NCI-H1436 (cell line): ENCODE measurements around the gene SLIT3.

Experiments
- DNase-seq: peaks from one replicate; lab custom pipeline; 2025; lab: John Stamatoyannopoulos, UW

Gene SLIT3

DNA sequence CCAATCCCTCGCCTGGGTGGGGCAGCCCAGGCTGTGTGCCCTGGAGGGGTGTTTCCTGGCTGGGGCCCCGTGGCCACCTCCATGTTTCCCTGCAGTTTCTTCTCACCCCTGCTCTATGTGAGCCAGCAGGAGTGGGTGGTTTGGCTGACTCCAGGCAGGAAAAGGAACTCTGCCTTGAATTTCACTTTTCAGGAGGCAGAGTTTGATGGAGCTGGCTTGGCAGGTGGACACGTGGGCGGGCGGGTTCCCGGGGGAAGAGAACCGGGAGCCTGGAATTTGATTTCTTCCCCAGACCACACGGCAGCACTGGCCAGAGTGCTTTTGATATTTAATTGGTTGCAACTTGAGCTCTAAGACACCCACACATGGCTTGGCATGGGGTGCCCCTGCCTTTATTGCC lies 601.9 kb downstream of the SLIT3 start:
- no peak for DNase-seq

DNA sequence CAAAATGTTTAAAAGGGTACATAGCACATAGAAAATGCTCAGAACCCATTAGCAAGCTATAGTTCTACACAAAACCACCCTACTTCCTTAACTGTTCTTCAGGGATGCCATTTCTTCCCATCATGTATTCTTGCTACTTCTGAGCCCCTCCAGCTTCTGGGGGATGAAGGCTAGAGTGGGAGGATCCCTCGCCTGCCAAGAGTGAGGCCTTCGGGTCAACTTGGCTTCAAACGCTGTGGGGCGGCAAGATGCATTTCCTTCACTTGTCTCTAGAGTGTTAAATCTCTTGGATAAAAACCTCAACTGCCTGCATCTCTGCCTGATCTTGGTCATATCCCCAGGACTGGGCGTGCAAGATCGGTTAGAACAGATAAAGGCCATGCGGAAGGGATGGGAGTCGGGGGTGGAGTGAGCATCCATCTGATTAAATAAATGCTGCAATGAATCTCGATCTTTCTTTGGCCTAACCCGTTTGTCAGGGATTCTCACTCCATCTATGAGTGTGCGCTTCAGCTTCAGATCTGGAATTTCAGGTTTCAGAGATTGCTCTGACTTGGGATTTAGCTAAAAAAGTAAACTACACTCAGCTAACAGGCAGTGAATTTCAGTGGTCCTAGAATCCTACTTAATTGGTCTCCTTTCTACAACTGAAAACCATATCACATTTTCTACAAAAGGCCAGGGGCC lies 603.8 kb downstream of the SLIT3 start:
- DNase-seq = no peak

DNA sequence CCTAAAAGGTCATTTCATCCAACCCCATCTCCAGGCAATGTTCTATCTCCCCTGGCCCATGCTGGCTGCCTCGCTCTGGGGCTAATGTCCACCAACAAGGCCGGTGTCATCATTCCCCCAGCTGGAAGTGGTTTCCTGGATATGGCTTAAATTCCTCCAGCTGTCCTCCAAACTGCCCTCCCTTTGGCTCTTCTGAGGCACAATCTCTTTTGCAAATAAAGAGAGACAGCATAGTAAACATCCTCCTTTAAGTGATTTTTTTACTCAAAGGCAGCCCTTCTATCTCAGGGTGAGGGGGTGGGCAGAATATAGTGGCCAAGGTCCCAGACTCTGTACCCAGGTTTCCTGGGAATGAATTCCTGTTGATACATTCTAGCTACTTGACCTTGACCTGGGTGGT lies 604.3 kb downstream of the SLIT3 start:
- no peak for DNase-seq

DNA sequence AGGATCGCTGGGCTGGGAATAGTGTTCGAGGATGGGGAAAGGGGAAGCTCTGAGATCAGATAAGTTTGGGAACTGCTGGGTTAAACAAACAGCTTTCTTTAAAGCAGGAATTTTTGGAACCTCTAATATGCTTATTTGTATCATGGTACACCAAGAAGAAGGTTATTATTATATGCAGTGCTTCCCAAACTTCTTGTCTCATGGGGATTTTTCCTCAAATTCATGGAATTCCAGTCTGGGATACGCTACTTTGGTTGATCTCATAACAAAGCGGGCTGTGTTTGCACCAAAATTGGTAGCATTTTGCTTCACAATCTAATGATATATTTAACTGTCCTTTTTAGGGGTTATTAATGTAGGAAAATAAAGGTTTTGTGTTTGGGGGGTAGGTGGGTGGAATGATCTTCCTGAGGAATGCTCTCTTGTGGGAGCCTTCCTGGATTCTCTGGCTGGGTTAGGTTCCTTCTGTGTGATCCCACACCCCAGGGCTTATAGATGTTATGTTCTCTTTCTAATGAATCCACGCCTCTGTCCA lies 605.6 kb downstream of the SLIT3 start:
- DNase-seq = no peak

DNA sequence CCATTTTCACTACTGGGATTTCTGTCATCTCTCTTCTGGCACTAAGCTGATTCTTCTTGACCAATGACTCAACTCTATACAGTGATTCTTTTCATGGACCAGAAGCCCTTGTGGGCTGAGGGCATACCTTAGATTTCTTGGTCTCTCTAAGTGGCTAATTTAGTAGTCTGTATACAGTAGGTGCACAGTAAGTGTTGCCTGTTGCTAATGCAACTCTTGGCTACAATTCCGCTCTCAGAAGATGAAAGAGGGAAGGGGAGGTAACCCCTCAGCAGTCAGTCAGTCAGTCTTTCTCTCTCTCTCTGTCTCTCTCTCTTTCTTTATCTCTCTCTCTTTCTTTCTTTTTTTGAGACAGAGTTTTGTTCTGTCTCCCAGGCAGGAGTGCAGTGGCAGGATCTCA lies 606.6 kb downstream of the SLIT3 start:
- DNase-seq = no peak

DNA sequence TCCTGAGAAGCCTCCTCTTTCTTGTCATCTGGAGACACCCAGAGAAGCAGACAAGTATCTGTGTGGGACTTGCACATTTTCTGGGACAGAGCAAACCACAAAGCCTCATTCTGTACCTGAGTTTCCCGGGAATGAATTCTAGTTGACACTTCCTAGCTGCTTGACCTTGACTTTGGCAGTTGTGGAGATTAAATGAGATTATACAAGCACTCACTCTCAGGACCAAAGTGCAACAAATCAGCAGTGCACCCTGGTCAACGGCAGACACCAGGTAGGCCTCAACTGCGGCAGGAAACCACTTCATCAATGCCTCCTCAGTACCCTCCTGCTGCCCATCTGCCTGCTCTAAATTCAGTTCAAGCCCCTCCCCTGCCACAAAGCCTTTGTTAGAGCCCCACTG lies 607.1 kb downstream of the SLIT3 start:
- no peak for DNase-seq

DNA sequence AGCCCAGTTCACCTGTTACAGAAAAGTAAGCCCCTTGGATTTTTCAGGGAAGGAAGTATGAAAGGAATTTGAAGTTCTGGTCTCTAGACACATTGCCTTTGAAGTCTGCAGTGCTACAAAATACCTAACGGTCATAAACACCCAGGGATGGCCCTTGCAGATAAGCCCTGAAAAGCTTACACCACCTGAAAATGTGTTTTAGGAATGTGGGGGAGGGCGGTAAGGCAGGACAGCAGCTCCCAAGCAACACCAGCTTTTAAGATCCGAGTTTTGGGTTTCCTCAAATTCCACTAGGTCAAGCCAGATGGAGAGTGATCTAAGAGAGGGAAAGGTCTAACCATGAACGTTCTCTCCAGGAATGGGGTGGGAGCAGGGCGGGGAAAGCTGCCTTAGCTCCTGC lies 607.6 kb downstream of the SLIT3 start:
- DNase-seq = no peak

DNA sequence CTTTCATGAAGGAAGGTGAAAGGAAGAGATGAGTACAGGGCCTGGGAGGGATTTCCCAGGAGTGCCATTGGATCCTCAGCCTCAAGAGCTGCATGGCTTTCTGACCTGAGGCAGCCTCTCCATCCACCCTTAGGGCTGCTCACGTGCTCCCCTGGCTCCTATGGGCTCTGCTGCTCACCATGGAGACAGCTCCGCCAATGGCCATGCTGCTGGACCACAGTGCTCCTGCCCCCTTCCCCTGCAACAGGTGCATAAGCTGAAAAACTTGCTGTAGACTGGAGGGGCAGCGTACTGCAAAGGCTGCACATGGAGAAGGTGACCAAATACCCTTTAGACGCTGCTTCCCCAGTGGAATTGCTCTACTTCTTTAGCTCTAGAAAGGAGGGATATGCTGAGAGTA lies 609.0 kb downstream of the SLIT3 start:
- DNase-seq = no peak

DNA sequence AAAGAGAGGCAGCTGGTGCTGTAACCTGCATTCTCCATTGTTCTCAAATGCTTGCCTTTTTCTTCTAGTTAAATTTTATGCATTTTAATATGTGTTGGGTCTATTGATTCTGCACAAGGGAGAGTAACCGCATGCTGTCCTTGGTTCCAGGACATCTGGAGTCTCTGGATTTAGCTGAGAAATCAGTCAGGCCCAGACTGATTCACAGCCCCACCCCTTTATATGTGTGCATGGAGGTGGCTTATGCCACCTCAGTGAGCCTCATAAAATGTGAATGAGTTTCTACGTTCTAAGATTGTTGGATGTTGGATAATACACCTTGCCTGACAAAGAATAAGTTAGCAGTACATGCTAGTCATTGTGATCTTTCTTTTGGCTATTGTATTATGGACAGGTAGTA lies 611.7 kb downstream of the SLIT3 start:
- DNase-seq = no peak

DNA sequence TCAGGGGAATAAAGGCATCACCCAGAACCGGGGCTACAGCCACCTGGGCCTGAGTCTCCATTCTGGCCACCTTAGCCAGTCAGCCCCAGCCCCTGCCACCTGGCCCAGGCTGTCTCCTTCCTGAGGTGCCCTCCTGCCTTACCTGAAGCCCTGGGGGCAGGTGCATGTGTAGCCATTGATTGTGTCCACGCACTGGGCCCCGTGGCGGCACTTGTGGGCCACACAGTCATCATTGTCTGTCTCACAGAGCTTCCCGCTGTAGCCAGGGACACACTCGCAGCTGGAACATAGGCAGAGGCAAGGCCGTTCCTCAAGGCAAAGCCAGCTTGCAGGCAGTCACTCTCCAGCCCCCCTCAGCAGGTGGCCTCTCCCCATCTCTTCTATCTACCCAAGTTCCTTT lies 614.1 kb downstream of the SLIT3 start:
- no peak for DNase-seq

DNA sequence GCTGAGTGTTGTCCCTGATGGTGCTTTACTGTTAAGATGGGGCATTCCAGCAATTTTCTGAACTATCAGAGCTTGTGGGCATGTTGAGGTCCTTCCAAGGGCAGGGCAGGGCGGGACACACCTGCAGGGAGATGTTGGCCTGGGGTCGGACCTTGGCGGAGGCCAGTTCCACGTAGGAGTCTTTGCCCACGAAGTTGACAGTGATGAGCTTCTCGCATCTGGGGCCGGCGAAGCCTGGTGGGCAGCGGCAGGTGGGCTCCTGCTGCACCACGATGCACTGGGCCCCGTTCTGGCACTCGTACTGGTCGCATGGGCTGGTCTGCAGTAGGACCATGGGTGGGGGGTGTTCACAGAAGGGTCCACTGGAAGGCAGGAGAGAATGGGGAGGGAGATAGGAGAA lies 615.4 kb downstream of the SLIT3 start:
- no peak for DNase-seq

DNA sequence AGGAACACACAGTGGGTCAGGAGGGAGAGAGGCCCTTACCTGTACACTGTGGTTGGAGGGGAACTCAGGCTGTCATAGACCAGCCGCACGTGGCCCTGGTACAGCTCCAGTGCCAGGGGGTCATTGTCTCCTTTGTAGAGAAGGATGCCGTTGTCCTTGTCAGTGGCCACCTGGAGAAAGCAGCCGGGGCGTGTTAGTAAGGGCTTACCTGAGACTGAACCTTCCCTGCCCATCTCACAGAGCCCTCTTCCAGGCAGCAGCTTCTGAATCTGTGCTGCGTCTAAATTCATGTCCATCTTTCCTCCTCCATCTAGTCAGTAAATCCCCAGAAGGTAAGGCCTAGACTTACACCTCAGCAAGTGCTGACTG lies 617.0 kb downstream of the SLIT3 start:
- no peak for DNase-seq

DNA sequence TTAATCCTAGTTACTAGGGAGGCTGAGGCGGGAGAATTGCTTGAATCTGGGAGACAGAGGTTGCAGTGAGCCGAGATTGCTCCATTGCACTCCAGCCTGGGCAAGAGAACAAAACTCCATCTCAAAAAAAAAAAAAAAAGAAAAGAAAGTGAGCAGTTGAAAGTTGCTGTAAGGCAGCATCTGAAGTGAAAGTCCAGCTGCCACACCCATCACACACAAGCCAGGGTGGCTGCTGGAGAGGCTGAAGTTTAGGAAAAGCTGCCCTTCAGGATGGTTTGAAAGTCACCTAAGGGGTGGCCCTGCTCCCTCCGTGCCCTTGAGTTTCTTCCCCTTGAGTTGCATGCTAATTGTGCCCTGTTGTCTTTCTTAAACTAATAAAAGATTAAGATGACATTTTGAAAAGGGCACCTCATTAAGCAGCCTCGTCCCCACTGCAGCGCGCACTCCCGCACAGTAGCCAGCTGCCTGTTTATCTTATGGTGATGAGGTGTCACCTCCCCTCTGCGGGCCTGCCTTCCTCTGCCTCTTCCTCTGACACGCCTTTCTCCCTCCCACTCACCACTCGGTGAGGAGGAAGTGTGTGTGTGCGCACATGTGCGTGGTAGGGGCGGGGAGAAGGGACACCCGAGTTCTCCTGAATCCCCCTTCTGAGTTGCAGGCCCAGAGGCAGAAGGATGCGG lies 617.6 kb downstream of the SLIT3 start:
- DNase-seq = no peak

DNA sequence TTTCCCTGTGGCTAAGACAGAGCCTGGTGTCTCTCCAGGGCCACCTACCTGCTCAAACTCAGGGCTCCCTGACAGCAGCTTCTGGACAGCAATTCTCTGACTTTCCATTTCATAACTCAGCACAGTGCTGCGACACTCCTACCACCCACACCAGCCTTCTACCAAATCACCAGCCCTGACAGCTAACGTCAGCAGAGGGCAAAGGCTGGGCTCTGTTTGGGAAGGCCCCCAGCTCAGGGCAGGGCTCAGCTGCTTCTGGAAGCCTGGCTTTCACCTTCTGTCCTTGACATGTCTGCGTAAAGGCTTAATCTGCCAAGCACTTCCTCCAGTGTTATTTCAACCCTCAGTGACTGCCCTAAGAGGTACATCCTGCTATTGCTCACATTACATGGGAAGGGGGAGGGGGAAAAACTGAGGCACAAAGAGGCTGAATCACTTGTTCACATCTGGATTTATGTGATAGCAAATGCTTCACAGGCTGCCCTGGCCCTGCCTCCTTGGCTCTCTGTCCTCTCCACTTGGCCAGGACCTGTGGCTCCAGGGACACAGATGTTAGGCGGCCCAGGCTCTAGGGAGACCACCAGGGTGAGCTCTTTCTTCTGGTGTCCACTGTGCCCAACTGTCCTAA lies 619.3 kb downstream of the SLIT3 start:
- no peak for DNase-seq

DNA sequence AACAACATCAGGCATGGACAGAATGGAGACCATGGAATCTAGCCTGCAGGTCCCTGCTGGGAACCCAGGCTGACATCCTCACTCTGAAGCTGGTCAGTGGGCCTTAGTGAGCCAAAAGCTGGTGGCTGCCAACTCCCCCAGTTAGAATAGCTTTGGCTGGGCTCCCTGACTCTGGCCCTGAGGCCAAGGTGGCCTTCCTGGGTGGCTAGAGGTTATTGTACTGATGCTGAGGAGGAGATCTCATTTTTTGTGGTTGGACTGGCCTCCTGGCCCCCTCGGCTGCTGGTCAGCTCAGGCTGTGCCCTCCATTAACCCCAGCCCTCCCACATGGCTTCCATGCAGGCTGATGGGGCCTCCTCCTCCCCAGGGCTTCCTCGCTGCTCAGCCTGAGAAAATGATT lies 620.5 kb downstream of the SLIT3 start:
- no peak for DNase-seq

DNA sequence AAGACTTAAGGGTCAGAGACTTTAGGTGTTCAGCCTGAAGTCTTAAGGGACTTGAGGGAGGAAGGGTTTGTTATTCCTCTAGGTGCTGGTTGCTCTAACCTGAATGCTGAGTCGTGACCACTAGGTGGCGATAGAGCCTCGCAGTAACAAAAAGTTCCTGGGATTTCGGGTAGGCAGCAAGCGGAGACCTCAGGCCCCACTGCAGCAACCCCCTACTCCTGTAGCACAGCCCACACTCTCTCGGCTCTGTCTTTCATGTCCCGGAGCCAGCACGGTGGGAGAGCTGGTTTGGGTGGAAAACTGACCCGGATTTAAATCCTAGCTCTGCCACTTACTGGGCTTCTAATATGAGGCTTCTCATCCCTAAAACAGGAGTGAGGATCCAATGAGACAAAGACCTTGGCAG lies 621.4 kb downstream of the SLIT3 start:
- DNase-seq = peak; percentile 28

DNA sequence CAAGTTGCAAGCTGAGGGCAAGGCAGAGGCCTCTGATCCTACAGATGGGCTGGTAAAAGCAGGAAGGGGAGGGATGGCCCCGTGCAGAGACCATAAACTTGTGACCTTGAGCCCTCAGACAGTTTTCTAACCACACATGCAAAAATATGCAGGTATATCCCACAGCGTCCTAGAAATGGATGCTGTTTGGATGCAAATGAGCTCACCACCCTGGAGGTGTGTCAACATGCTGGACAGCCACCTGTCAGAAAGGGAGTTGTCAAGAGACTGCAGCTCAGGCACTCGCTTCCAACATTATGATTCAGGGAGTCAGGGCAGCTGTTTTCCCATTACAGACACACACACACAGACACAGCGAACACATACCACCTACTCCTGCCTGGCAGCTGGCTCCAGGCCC lies 624.4 kb downstream of the SLIT3 start:
- no peak for DNase-seq

DNA sequence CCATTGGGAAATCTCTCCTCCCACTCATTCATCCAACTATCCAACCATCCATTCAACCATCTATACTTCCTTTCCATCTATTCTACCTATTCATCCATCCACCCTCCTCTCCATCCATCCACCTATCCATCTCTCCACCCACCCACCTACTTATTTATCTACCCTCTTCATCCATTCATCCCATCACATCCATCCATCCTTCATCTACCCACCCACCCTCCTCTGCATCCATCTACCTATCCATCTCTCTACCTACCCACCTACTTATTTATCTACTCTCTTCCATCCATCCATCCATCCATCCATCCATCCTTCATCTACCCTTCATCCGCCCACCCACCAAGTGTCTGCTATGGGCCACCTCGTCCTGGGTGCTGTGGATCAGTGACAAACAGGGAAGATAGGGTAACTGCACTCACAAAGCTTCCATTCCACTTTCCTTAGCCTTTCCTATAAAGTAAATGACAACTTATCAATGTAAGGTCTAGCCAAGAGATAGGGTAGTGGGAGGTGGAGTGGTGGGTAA lies 625.0 kb downstream of the SLIT3 start:
- no peak for DNase-seq

DNA sequence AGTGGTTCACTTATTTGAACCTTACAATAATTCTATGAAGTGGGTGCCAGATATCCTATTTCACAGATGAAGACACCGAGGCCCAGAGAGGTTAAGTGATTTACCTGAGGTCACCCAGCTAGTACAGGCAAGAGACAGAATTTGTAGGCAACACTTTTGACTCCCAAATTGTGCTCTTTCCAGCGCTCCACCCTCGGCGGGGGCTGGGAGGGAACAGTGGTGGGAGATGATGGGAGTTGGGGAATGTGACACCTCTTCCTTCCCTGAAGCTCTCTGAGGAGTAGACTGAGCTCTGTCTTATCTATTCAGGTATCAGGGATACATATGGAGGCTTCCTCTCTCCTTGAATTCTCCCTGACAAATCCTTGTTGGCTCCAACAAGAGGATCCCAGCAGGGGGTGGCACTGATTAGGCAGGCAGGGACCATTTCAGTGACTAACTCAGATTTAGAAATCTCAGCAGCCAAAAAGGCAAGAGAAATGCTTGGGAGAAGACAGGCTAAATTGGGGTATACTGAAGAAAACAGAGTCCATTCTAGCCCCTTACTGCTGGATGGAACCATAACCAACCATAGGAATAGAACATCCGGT lies 626.0 kb downstream of the SLIT3 start:
- DNase-seq = no peak

DNA sequence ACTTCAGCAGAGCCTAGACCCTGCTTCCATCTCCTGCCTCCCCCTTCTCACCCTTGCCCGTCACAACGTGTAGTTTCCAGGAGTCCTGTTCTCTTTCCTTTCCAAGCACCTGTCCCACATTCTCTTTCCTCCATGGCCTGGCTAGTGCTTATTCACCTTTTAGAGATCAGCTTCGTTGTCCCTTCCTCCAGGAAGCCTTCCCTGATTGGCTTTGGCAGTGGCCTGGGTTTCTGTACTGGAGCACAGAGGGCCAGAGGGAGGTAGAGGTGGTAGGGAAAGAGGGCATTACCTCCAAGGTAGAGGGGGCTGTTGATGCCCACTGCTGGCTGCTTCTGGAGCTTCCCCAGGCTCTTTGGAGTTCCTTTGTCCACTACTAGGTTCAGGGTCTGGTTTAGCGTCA lies 628.1 kb downstream of the SLIT3 start:
- no peak for DNase-seq

DNA sequence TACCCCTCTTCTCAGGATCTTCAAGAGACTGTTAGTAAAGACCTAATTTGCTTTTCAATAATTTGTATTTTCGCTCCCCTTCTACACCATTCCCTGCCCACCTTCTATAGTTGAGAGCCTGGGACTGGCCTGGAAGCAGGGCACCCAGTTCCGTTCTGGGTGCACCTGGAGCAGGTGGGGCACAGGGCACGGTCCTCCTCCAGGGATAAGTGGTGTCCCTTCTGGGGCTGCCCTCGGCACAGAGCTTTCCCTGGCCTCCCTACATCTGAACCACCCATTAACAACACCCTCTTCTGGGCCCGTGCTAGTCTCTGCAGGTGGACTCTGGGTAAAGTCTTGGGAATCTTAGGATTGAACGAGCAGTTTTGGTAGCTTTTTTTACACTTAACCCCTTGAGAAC lies 628.9 kb downstream of the SLIT3 start:
- DNase-seq = no peak

DNA sequence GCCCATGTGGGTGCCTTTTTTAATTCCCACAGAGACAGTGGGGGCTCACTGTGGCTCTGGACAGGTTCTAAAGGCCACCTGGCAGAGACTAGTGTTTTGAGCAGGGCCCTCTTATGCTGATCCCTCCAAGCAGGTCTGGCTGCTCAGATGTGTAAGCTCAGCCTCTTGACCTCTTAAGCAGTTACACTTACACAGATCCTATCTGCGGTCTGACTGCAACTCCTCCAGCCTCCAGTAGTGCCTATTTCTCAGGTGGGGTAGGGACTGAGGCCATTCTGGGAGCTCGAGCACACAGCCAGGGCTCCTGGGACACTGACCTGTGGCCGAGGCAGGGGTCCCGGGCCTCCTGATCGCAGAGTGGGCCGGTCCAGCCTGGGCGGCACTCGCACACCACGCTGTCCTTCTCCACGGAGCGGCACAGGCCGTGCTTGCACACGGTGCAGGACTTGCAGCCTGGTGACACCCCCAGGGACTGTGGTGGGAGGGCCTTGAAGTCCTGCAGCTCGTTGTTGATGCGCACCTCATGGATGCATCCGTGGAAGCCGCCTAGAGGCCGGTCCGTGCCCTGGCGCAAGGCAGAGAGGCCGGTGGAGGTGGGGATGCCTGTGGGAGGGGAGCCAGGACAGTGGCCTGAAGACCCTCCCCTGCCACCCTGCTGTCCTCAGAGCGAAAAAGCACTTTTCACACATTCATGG lies 629.9 kb downstream of the SLIT3 start:
- DNase-seq = no peak
